ENCODE data around the gene FBXO47.

DNA sequence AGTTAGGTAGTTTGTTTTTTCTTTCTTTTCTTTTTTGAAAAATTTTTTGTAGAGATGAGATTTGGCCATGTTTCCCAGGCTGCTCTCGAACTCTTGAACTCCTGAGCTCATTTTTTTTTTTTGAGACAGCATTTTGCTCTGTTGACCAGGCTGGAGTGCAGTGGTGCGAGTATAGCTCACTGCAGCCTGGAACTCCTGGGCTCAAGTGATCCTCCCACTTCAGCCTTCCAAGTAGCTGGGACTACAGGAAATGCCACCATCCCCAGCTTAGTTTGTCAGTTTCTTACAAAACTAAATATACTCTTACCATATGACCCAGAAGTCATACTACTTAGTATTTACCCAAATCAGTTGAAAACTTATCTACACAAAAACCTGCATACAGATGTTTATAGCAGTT, 14.4 kb upstream of the FBXO47 start:
- no peak for TF ChIP-seq EZH2 (IDR thresholded peaks at IDR 0.05; ENCODE audit: borderline replicate concordance, low read depth, low read length, poor library complexity, severe bottlenecking)
- TF ChIP-seq, protein P1, sequence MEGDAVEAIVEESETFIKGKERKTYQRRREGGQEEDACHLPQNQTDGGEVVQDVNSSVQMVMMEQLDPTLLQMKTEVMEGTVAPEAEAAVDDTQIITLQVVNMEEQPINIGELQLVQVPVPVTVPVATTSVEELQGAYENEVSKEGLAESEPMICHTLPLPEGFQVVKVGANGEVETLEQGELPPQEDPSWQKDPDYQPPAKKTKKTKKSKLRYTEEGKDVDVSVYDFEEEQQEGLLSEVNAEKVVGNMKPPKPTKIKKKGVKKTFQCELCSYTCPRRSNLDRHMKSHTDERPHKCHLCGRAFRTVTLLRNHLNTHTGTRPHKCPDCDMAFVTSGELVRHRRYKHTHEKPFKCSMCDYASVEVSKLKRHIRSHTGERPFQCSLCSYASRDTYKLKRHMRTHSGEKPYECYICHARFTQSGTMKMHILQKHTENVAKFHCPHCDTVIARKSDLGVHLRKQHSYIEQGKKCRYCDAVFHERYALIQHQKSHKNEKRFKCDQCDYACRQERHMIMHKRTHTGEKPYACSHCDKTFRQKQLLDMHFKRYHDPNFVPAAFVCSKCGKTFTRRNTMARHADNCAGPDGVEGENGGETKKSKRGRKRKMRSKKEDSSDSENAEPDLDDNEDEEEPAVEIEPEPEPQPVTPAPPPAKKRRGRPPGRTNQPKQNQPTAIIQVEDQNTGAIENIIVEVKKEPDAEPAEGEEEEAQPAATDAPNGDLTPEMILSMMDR (conservative IDR thresholded peaks at IDR 0.05; ENCODE audit: low read depth, low read length), result no peak

All from A673 (cell line).